Measurements from ENCODE around the gene DMXL2.
"Not testable (repeated sequence)": the region's sequence is repeated elsewhere in the genome, so short reads cannot be mapped to it uniquely, and the experiment has no call there.

DMXL2 gene

GRCh38 chr15:51623386-51623938, 891 bp upstream of the DMXL2 start:
- no peak for DNase-seq

- DNase-seq = peak; percentile 8
These were observed 501 bp downstream of the DMXL2 start for GRCh38 chr15:51621936-51622603.

GRCh38 chr15:51621155-51621765, 1.3 kb downstream of the DMXL2 start:
- DNase-seq = no peak

- no peak for DNase-seq
These were observed 1.9 kb downstream of the DMXL2 start for GRCh38 chr15:51620641-51621040.

- DNase-seq = no peak
These were observed 2.4 kb downstream of the DMXL2 start for GRCh38 chr15:51620122-51620521.

- DNase-seq = no peak
These were observed 3.1 kb downstream of the DMXL2 start for GRCh38 chr15:51619331-51620035.

- no peak for DNase-seq
These were observed 4.7 kb downstream of the DMXL2 start for GRCh38 chr15:51617886-51618285.

GRCh38 chr15:51613951-51614350, 8.6 kb downstream of the DMXL2 start:
- DNase-seq = no peak

GRCh38 chr15:51612669-51613068, 9.9 kb downstream of the DMXL2 start:
- not testable (repeated sequence) for DNase-seq

GRCh38 chr15:51603462-51603948, 19.1 kb downstream of the DMXL2 start:
- not testable (repeated sequence) for DNase-seq

GRCh38 chr15:51603002-51603401, 19.6 kb downstream of the DMXL2 start:
- DNase-seq = no peak

GRCh38 chr15:51602484-51602883, 20.1 kb downstream of the DMXL2 start:
- no peak for DNase-seq

GRCh38 chr15:51601801-51602200, 20.8 kb downstream of the DMXL2 start:
- DNase-seq = no peak

GRCh38 chr15:51600114-51600513, 22.5 kb downstream of the DMXL2 start:
- DNase-seq = no peak

GRCh38 chr15:51589881-51590568, 32.5 kb downstream of the DMXL2 start:
- no peak for DNase-seq

GRCh38 chr15:51588966-51589365, 33.6 kb downstream of the DMXL2 start:
- DNase-seq = no peak

- no peak for DNase-seq
These were observed 36.6 kb downstream of the DMXL2 start for GRCh38 chr15:51585986-51586385.

- no peak for DNase-seq
These were observed 41.6 kb downstream of the DMXL2 start for GRCh38 chr15:51580982-51581381.

GRCh38 chr15:51580385-51580784, 42.2 kb downstream of the DMXL2 start:
- no peak for DNase-seq

GRCh38 chr15:51579012-51579411, 43.6 kb downstream of the DMXL2 start:
- DNase-seq = no peak

- DNase-seq = no peak
These were observed 44.8 kb downstream of the DMXL2 start for GRCh38 chr15:51577636-51578304.

GRCh38 chr15:51576911-51577500, 45.6 kb downstream of the DMXL2 start:
- DNase-seq = no peak

Data from activated CD4-positive, alpha-beta T cell treated with anti-CD3 and anti-CD28 coated beads for 1 hour (primary cell).